HG02870 (cell line): Measurements from ENCODE around the gene NFKB2.
A peak's percentile ranks its signal among the peaks of the same experiment; 100 is the strongest.

Experiments used
- ATAC-seq: cut with Tn5 transposase; IDR thresholded peaks from one replicate; pipeline ENCODE4 v1.9.1; 2021; ENCODE audit warnings: mild to moderate bottlenecking, moderate library complexity; ENCODE audit not compliant: unreplicated experiment

Gene NFKB2

GRCh38 chr10:102420714-102421506 is 25.4 kb downstream of the NFKB2 start, which contains the start of gene FBXL15:
Gene FBXL15, plus strand, starts transcription at chr10:102420836. Its CDS starts 294 bp downstream, at chr10:102421130.
- ATAC-seq, result peak; percentile 73

GRCh38 chr10:102421507-102421756 is 25.9 kb downstream of the NFKB2 start:
- no peak for ATAC-seq

- ATAC-seq, result no peak
These were observed 26.4 kb downstream of the NFKB2 start for GRCh38 chr10:102421757-102422512.

GRCh38 chr10:102422545-102423129 is 27.1 kb downstream of the NFKB2 start:
- ATAC-seq, result no peak

- ATAC-seq, result no peak
These were observed 28.0 kb downstream of the NFKB2 start for GRCh38 chr10:102423372-102423968.

GRCh38 chr10:102424145-102424544 is 28.6 kb downstream of the NFKB2 start:
- ATAC-seq, result no peak

GRCh38 chr10:102424916-102425315 is 29.4 kb downstream of the NFKB2 start:
- ATAC-seq, result no peak

GRCh38 chr10:102425444-102425843 is 29.9 kb downstream of the NFKB2 start:
- no peak for ATAC-seq

- ATAC-seq, result no peak
These were observed 31.3 kb downstream of the NFKB2 start for GRCh38 chr10:102426803-102427287.

- no peak for ATAC-seq
These were observed 34.0 kb downstream of the NFKB2 start for GRCh38 chr10:102429468-102429867.

GRCh38 chr10:102431452-102432124 is 36.1 kb downstream of the NFKB2 start:
- no peak for ATAC-seq

- peak; percentile 83 for ATAC-seq
These were observed 36.9 kb downstream of the NFKB2 start, which contains the start of gene CUEDC2 for GRCh38 chr10:102432162-102432950. Gene CUEDC2, minus strand, starts transcription at chr10:102432574. Its CDS starts 7,386 bp downstream, at chr10:102425188.

- ATAC-seq, result no peak
These were observed 38.1 kb downstream of the NFKB2 start for GRCh38 chr10:102433619-102434046.

- ATAC-seq, result no peak
These were observed 39.1 kb downstream of the NFKB2 start for GRCh38 chr10:102434394-102435132.

- no peak for ATAC-seq
These were observed 39.6 kb downstream of the NFKB2 start for GRCh38 chr10:102435133-102435497.

- ATAC-seq, result no peak
These were observed 40.2 kb downstream of the NFKB2 start for GRCh38 chr10:102435529-102436233.

- no peak for ATAC-seq
These were observed 40.8 kb downstream of the NFKB2 start for GRCh38 chr10:102436312-102436711.

GRCh38 chr10:102437515-102437914 is 42.0 kb downstream of the NFKB2 start:
- ATAC-seq, result no peak

- ATAC-seq, result no peak
These were observed 42.9 kb downstream of the NFKB2 start for GRCh38 chr10:102438374-102438773.
